GM12801 (cell line): ENCODE results near the gene OSBP.

ENCODE experiments used
- CTCF ChIP-seq: IDR thresholded peaks from one replicate; pipeline ENCODE4 v1.5.1; 2011; ENCODE audit warnings: control low read depth; ENCODE audit not compliant: insufficient read length; ENCODE audit errors: extremely low read depth

Gene OSBP

GRCh38 chr11:59532620-59533019 lies 83.0 kb downstream of the OSBP start:
- no peak for TF ChIP-seq CTCF

GRCh38 chr11:59528711-59529110 lies 86.9 kb downstream of the OSBP start:
- TF ChIP-seq CTCF, result no peak
